Amniotic epithelial cell (primary cell): ENCODE measurements around the gene MTPN.

Source experiments
- DNase-seq: peaks from one replicate; pipeline ENCODE4 v3.0.0-alpha.2; 2010; ENCODE audit warnings: low read depth

MTPN gene, protein sequence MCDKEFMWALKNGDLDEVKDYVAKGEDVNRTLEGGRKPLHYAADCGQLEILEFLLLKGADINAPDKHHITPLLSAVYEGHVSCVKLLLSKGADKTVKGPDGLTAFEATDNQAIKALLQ

GRCh38 chr7:135977007-135977741, at the start of gene MTPN:
Gene MTPN, minus strand, starts transcription at chr7:135977359. Its CDS starts 259 bp downstream, at chr7:135977100.
- peak; percentile 92 for DNase-seq

DNA sequence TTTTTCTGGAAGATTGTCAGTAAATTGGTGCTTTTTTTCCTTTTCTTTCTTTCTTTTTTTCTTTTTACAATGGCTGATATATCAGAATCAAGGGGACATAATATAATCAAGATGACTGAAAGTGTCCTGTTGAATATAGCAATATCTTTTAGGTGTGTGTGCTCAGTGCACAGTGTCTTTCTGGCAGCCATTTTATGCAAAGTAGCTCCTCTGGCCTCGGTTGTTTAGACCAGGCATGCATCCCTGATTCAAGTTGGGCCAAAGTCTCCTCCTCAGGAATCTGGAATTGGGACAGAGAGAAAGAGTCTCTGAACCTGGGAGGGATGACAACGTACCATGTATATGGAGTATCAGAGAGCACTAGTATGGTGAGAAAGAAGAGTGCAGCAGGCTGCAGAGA, 49.0 kb upstream of the MTPN start:
- DNase-seq = no peak

- no peak for DNase-seq
These were observed 46.1 kb upstream of the MTPN start for GRCh38 chr7:136023134-136023869.

GRCh38 chr7:136020556-136020955, 43.4 kb upstream of the MTPN start:
- no peak for DNase-seq

GRCh38 chr7:136018104-136018503, 40.9 kb upstream of the MTPN start:
- peak; percentile 62 for DNase-seq

GRCh38 chr7:136016649-136017395, 39.7 kb upstream of the MTPN start:
- DNase-seq = peak; percentile 15

GRCh38 chr7:136015638-136016037, 38.5 kb upstream of the MTPN start:
- DNase-seq = no peak

DNA sequence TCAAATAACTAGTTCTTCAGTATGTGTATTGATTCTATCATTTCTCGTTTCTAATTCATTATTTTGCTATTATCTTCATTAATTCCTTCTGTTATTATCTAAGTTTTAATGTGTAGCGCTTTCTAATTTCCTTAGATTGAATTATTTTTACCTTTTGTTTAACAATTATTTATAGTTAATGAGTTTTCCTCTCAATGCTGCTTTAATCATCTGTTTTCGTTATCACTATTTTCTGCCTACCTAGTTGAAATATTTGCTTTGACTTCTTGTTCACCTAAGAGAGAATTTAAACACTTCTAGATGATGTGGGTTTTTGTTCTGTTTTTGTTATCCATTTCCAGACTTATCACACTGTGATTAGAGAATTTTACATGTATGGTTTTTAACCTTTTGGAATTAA, 37.5 kb upstream of the MTPN start:
- DNase-seq = no peak

DNA sequence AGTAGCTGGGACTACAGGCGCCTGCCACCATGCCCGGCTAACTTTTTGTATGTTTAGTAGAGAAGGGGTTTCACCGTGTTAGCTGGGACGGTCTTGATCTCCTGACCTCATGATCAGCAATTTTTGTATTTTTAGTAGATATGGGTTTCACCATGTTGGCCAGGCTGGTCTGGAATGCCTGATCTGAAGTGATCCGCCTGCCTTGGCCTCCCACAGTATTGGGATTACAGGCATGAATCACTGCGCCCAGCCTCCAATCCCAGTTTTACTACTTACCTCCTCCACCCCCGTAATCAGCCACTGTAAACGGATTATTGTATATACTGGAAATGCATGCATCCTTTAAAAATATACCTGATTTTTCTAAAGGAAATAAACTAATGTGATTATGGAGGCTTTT, 35.1 kb upstream of the MTPN start:
- DNase-seq = no peak

GRCh38 chr7:136009488-136010079, 32.4 kb upstream of the MTPN start:
- peak; percentile 43 for DNase-seq

DNA sequence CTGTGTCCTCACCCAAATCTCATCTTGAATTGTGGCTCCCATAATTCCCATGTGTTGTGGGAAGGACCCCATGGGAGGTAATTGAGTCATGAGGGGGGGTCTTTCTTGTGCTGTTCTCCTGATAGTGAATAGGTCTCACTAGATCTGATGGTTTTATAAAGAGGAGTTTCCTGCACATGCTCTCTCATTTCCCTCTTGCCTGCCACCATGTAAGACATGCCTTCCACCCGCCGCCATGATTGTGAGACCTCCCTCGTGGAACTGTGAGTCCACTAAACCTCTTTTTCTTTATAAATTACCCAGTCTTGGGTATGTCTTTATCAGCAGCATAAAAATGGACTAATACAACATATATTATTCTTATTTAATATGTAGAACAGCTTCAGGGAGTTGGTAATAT, 29.0 kb upstream of the MTPN start:
- no peak for DNase-seq

GRCh38 chr7:136004083-136004482, 26.9 kb upstream of the MTPN start:
- no peak for DNase-seq

DNA sequence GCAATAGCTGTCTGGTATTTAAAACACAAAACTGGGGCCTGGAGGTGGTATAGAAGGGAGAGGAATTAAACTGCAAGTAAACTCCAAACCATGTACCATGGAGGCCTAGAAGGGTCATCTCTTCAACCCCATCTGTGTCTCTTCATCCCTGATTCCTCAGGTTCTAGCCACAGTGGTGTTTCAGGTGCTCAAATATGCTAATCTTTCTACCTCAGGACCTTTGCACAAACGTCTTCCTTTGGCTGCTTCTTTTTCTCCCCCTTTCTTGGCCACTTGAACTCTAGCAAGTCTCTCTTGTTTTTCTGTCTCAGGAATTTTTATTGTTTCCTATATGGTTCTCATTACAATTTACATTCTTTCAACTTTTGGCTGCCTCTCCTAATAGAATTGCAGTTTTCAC, 25.6 kb upstream of the MTPN start:
- no peak for DNase-seq

GRCh38 chr7:136000288-136000913, 23.2 kb upstream of the MTPN start:
- peak; percentile 65 for DNase-seq

DNA sequence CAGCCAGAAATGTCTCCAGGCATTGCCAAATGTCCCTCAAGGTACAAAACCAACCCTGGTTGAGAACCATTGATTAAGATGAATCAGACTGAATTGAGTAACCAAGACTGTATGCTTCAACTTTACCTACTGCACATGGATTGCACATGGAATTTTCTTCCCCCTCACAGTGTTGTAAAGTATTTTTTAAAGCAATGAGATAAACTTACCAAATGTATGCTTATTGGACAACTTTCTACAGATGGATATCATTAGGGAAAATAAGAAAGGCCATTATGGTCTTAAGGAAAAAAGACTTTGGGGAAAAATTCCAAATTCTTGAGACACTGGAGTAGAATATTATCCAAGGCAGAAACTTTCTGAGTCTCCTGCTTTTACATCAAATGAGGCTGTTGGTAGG, 20.9 kb upstream of the MTPN start:
- no peak for DNase-seq

GRCh38 chr7:135995748-135996147, 18.6 kb upstream of the MTPN start:
- no peak for DNase-seq

- DNase-seq = peak; percentile 76
These were observed 17.5 kb upstream of the MTPN start for GRCh38 chr7:135994466-135995205.

GRCh38 chr7:135993950-135994349, 16.8 kb upstream of the MTPN start:
- no peak for DNase-seq

DNA sequence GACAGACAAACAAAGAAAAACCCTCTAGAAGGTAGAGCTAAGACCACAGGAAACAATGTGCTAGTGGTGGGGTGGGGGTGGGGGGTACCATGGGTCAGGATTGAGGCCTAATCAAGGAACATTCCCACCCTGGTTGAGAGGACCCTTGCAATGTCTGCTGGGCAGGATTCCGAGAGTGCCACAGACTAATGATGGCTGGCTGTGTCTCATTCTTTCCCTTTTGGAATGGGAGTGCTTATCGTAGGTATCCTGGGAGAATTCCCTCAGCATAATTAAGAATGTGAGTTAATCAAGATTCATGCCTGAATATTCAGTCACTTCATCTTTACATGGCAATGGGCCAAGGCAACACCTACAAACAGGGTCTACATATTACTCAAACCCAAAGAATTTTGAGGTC, 14.7 kb upstream of the MTPN start:
- DNase-seq = no peak

GRCh38 chr7:135991322-135991721, 14.2 kb upstream of the MTPN start:
- DNase-seq = no peak

DNA sequence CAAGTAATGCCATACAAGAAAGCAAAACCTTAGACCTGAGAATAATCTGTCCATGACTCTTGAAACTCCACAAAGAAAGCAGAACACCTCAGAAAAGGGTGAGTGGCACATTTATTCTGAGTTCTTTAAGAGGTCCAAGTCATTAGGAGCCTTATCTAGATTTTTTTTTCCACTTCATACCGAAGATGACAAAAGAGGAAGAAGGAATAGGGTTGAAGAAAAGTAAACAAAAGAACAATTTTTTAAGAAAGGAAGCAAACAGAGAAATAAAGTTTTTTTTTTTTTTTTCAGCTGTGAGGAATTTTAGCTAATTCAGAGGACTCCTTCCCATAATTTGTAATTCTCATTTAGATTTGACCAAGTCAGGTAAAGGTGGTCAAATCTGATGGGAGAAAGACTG, 13.1 kb upstream of the MTPN start:
- no peak for DNase-seq
